Gastrocnemius medialis (tissue), 4 donors: ENCODE measurements around the gene ARID1B.

Source experiments
- POLR2A ChIP-seq, 2 donors: fragments of 450-650 bp; IDR thresholded peaks; one replicate each; pipeline ENCODE4 v1.6.1; 2017; ENCODE audit warnings: antibody characterized with exemption in 2 of 2, mild to moderate bottlenecking in 2 of 2, moderate library complexity in 2 of 2
- TF ChIP-seq, protein P1 (sequence below), 5 experiments: fragments of 450-650 bp in 3 of 5; fragments of 200-600 bp in 2 of 5; sonication (generic) in 2 of 5; IDR thresholded peaks in 4 of 5; conservative IDR thresholded peaks in 1 of 5; 1 replicate in 4 of 5; 2 replicates in 1 of 5; pipeline ENCODE4 v1.5.1; 2016 to 2019; ENCODE audit warnings: antibody characterized with exemption in 5 of 5, mild to moderate bottlenecking in 3 of 5, moderate library complexity in 3 of 5

DNA sequence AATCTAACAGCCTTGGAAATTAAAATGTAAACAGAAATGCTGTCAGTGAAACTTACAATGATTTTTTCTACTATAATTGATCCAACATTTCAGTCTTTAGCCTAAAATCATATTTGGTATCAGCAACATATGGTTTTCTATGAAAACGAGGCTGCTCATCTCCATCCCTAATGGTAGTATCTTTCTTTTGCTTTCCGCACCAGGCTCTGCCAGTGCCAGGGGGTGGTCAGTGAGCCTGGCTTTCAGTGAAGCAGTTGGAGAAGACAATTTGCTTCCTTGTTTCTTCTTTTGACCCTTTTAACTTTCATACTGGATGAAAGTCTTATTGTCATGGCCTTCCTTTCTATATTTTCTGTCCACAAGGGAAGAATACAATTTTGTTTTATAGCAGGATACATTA, 258.4 kb downstream of the ARID1B start:
- TF ChIP-seq, protein P1, sequence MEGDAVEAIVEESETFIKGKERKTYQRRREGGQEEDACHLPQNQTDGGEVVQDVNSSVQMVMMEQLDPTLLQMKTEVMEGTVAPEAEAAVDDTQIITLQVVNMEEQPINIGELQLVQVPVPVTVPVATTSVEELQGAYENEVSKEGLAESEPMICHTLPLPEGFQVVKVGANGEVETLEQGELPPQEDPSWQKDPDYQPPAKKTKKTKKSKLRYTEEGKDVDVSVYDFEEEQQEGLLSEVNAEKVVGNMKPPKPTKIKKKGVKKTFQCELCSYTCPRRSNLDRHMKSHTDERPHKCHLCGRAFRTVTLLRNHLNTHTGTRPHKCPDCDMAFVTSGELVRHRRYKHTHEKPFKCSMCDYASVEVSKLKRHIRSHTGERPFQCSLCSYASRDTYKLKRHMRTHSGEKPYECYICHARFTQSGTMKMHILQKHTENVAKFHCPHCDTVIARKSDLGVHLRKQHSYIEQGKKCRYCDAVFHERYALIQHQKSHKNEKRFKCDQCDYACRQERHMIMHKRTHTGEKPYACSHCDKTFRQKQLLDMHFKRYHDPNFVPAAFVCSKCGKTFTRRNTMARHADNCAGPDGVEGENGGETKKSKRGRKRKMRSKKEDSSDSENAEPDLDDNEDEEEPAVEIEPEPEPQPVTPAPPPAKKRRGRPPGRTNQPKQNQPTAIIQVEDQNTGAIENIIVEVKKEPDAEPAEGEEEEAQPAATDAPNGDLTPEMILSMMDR (IDR thresholded peaks at IDR 0.05 in 4 of 5, conservative IDR thresholded peaks at IDR 0.05 in 1 of 5) = no peak
- no peak for TF ChIP-seq POLR2A (IDR thresholded peaks at IDR 0.05)
